Dendritic cell treated with granulocyte-macrophage colony-stimulating factor and Interleukin-4, amounts not matched to agents 40 ng/mL and 50 ng/mL, for 4 days (primary cell): Measurements from ENCODE around the gene LRP6.
"Not testable (repeated sequence)": the region's sequence is repeated elsewhere in the genome, so short reads cannot be mapped to it uniquely, and the experiment has no call there.

Source experiments
- H3K27ac Mint-ChIP-seq: one replicate; pipeline ENCODE4 v1.8.0; 2022; ENCODE audit warnings: mild to moderate bottlenecking, mixed read lengths
- H3K27me3 Mint-ChIP-seq: one replicate; pipeline ENCODE4 v1.8.0; 2022; ENCODE audit warnings: mild to moderate bottlenecking, mixed read lengths
- H3K36me3 Mint-ChIP-seq: one replicate; pipeline ENCODE4 v1.8.0; 2022; ENCODE audit warnings: low read depth, mixed read lengths
- H3K4me1 Mint-ChIP-seq: one replicate; pipeline ENCODE4 v1.8.0; 2022; ENCODE audit warnings: low read depth, mixed read lengths
- H3K4me3 Mint-ChIP-seq: one replicate; pipeline ENCODE4 v1.8.0; 2022; ENCODE audit warnings: mild to moderate bottlenecking, moderate library complexity, mixed read lengths
- H3K9me3 Mint-ChIP-seq: one replicate; pipeline ENCODE4 v1.8.0; 2022; ENCODE audit warnings: mixed read lengths
- intact Hi-C: fragments of 100-400 bp; cut with micrococcal nuclease; formaldehyde crosslinking; loops from one replicate; pipeline ENCODE4 v1.15.0; 2022

LRP6 gene

GRCh38 chr12:12266873-12267741, at the start of gene LRP6:
Gene LRP6 (minus strand): TSS chr12:12267044. CDS start chr12:12266735, 309 bp downstream.
- Mint-ChIP-seq H3K27me3 (peaks cover 73% of the 10 kb centered on the region), H3K4me1 (peaks cover 20% of the 10 kb centered on the region), H3K4me3 (peak within 1 kb of the TSS; percentile 82), H3K27ac (peak within 1 kb of the TSS; percentile 65), H3K9me3 (no peaks in the 10 kb centered on the region), H3K36me3 (peaks cover 5% of the 10 kb centered on the region)
- intact Hi-C loops = no loop called here

DNA sequence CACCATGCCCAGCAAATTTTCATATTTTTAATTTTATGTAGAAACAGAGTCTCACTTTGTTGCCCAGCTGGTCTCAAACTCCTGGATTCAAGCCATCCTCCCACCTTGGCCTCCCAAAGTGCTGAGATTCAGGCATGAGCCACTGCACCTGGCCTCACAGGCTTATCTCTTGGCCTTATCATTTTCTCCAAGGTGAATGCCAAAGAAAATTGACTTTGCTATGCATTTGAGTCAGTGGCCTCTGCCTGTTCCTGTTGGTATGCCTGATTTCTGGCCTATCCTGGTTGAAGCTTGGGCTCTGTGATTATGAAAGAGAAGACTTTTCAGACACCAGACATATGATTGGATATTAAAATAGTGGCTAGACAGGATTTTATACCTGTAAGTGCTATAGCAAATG, 49.0 kb upstream of the LRP6 start:
- H3K4me3 Mint-ChIP-seq = no peak overlapping the region
- H3K27ac Mint-ChIP-seq = no peak overlapping the region
- no peaks in the 10 kb centered on the region for H3K36me3 Mint-ChIP-seq
- H3K9me3 Mint-ChIP-seq = no peaks in the 10 kb centered on the region
- intact Hi-C loops = no loop called here
- no peaks in the 10 kb centered on the region for H3K4me1 Mint-ChIP-seq
- no peaks in the 10 kb centered on the region for H3K27me3 Mint-ChIP-seq

- H3K4me3 Mint-ChIP-seq, H3K9me3 Mint-ChIP-seq, H3K36me3 Mint-ChIP-seq, H3K27me3 Mint-ChIP-seq, intact Hi-C loops, H3K27ac Mint-ChIP-seq, H3K4me1 Mint-ChIP-seq: not testable (repeated sequence)
Observed at GRCh38 chr12:12310695-12311094, 43.9 kb upstream of the LRP6 start.

DNA sequence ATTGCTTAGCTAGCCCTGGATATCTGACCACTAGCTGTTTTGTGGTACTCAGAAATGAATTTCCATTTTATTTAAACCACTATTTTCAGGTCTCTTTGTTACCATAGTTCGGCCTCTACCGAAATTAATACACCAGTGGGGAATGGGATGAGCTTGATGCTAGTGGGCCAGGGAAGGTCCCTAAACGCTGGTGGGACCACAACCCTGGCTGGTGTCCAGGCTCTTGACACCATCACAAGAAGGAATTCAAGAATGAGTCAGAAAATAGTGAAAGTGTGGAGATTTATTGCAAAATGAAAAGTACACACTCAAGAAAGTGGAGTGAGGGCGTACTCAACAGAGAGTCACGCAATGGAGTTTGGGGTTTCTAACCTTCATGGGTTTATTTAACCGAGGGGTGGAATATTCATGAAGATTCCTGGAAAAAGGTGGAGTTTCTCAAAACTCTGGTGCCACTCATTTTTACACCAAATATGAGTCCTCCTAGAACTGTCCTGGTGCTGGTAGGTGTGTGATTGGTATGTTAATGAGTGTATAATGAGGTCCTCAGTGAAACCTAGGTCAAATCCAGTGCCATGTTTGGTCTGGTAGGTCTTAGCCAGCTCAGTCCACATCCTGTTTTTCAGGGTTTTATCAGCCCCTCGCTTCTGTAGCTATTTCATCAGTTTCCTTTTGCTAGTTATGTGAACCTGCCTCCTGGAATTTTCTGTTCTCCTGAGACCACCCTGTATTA, 38.9 kb upstream of the LRP6 start:
- no peaks in the 10 kb centered on the region for H3K36me3 Mint-ChIP-seq
- intact Hi-C loops = no loop called here
- no peaks in the 10 kb centered on the region for H3K4me1 Mint-ChIP-seq

DNA sequence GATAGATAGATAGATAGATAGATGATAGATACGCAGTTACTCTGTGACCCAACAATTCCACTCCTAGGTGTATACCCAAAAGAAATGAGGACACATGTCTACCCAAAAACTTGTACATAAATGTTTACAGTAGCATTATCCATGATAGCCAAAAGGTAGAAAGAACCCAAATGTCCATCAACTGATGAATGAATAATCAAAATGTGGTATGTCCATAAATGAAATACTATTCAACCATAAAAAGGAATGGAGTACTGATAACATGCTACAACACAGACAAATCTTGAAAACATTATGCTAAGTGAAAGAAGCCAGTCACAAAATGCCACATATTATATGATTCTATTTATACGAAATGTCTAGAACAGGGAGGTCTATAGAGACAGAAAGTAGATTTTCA, 36.1 kb upstream of the LRP6 start:
- intact Hi-C loops = no loop called here
- Mint-ChIP-seq H3K36me3 (no peaks in the 10 kb centered on the region), H3K27ac (no peak overlapping the region), H3K4me3 (no peak overlapping the region), H3K4me1 (no peaks in the 10 kb centered on the region), H3K9me3 (no peaks in the 10 kb centered on the region), H3K27me3 (peaks cover 3% of the 10 kb centered on the region)

More for the DNA sequence above, 38.9 kb upstream of the LRP6 start:
- Mint-ChIP-seq H3K9me3 (no peaks in the 10 kb centered on the region), H3K27me3 (peaks cover 3% of the 10 kb centered on the region), H3K27ac (no peak overlapping the region), H3K4me3 (no peak overlapping the region)

DNA sequence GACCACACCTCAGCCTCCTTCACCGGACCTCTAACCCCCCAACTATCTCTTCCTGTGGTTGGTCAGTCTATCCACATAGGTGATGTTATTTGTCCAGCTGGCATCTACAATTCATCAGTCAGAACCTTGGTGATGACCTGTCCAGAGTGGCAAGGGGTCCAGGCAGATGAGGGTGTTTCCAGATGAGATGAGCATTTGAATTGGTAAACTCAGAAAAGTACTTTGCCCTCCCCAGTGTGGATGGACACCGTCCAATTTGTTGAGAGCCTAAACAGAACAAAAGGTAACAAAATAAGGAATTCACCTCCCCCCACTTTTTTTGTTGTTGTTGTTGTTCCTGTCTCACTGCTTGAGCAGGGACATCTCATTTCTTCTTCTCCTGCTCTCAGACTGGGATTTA, 34.3 kb upstream of the LRP6 start:
- H3K27me3 Mint-ChIP-seq = peaks cover 2% of the 10 kb centered on the region
- H3K4me3 Mint-ChIP-seq = no peak overlapping the region
- no peaks in the 10 kb centered on the region for H3K36me3 Mint-ChIP-seq
- H3K27ac Mint-ChIP-seq = no peak overlapping the region
- H3K4me1 Mint-ChIP-seq = no peaks in the 10 kb centered on the region
- H3K9me3 Mint-ChIP-seq = no peaks in the 10 kb centered on the region
- intact Hi-C loops = no loop called here

GRCh38 chr12:12297201-12297830, 30.5 kb upstream of the LRP6 start:
- peaks cover 6% of the 10 kb centered on the region for H3K27me3 Mint-ChIP-seq
- intact Hi-C loops = no loop called here
- no peak overlapping the region for H3K27ac Mint-ChIP-seq
- H3K9me3 Mint-ChIP-seq = no peaks in the 10 kb centered on the region
- H3K4me3 Mint-ChIP-seq = no peak overlapping the region
- H3K4me1 Mint-ChIP-seq = no peaks in the 10 kb centered on the region
- no peaks in the 10 kb centered on the region for H3K36me3 Mint-ChIP-seq

DNA sequence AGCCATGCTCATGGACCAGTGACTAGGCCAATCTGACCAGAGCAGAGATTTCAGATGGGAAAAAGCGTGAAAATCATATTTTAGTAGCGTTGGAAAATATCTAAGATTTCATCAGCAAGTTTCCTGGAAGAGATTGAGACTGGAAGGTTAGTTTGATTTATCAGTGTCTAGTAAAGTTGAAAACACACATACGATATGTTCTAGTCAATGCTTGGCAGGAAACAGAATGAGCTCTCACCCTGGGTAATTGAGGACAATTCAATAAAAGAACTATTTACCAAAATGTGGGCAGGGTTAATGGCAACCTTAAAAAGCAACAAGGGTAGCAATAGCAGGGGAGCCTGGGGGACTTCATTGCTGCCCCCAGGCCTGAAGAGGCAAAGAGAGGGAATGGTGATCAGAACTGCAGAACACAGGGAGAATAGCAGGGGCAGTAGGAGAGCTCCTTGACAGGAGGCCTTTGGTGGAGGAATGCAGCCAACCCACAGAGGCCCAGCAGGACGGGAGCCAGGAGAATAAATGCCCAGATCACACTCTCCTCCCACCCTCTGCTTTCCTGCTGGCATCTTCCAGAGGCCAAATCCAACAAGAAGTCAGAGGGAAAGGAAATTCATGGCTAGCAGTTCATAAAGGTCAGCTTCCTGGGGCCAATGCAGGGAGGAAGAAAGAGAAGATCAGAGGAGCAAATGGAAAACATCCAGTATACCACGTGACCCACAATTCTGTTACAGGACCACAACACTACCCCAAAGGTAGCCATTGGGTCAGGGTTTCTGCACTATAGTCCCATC, 27.6 kb upstream of the LRP6 start:
- Mint-ChIP-seq H3K4me3 (no peak overlapping the region), H3K4me1 (no peaks in the 10 kb centered on the region), H3K27ac (no peak overlapping the region), H3K36me3 (no peaks in the 10 kb centered on the region), H3K9me3 (no peaks in the 10 kb centered on the region), H3K27me3 (peaks cover 10% of the 10 kb centered on the region)
- intact Hi-C loops = no loop called here

DNA sequence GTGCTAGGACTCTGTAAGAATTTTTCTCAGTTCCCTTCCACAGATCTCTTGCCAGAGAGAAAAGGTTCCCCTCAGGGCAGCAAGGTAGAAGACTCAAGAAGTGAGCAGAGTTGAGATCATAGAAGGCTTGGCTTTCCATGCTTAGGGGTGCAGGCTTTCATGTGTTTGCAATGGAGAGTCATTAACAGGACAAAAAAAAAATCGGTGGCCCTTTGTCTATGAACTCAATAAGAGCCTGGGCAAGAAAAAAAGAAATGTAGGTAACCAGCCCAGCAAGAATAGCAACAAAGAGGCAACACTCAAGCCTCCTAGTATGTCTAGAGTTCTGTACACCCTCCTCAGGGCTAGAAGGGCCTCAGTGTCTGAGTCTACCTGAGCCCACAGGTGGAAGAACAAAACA, 23.4 kb upstream of the LRP6 start:
- Mint-ChIP-seq H3K27me3 (peaks cover 9% of the 10 kb centered on the region), H3K4me1 (no peaks in the 10 kb centered on the region), H3K27ac (no peak overlapping the region), H3K4me3 (no peak overlapping the region), H3K9me3 (no peaks in the 10 kb centered on the region), H3K36me3 (no peaks in the 10 kb centered on the region)
- intact Hi-C loops = no loop called here

DNA sequence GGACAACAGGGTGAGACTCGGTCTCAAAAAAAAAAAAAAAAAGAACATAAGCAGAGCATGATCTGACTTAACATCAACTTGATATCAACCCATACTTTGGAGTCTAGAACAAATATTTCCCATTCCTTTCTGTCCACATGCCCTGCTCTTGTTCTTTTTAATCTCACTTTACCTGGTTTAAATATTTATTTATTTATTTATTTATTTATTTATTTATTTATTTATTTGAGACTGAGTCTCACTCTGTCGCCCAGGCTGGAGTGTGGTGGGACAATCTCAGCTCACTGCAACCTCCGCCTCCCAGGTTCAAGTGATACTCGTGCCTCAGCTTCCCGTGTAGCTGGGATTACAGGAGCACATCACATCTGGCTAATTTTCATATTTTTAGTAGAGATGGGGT, 19.6 kb upstream of the LRP6 start:
- Mint-ChIP-seq H3K27me3 (peaks cover 19% of the 10 kb centered on the region), H3K27ac (no peak overlapping the region), H3K4me1 (no peaks in the 10 kb centered on the region), H3K36me3 (no peaks in the 10 kb centered on the region), H3K4me3 (no peak overlapping the region), H3K9me3 (no peaks in the 10 kb centered on the region)
- intact Hi-C loops = no loop called here

DNA sequence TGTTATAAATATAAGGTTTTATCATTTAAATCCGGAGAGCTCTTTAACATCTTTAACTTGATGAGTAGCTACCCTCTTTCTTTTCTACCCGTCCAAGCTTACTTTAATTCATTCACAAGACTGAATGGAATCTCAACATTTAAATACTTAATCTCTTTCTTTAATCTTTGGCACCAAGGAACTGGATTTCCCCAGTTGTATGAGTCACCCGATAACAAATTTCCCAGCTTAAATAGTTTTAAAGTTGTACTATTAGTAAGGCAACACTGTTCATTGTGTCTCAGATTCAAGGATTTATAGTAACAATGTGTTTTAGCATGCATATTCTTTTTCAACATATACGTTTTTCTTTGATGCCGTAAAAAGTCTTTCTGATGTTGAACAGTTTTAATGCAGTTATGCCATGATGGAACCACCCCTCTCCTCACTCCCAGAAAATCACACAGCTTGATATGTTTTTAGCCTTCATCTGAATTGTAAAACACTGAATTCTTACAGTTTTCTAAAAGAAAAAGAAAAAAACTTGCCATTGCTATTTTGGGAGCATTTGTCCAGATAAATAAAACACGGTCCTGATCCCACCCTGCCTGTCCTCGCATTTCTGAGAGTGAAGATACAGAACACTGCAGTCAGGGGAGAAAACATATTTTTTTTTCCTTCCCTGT, 16.0 kb upstream of the LRP6 start:
- Mint-ChIP-seq H3K27ac (no peak overlapping the region), H3K36me3 (no peaks in the 10 kb centered on the region), H3K27me3 (peaks cover 15% of the 10 kb centered on the region), H3K4me1 (no peaks in the 10 kb centered on the region), H3K4me3 (no peak overlapping the region), H3K9me3 (no peaks in the 10 kb centered on the region)
- intact Hi-C loops = no loop called here

DNA sequence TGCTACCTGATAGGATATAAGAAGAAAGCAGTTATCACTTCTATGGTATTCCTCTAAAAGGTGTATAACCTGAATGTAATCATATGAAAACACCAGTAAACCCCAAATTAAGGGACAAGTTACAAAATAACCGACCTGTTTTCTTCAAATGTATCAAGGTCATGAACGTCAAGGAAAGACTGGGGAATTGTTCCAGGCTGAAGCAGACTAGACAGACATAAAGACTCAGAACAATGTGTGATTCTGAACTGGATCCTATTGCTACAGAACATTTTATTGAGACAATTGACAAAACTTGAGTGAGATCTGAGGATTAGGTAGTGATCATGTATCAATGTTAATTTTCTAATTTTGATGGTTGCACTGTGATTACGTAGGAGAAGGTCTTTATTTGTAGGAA, 15.4 kb upstream of the LRP6 start:
- Mint-ChIP-seq H3K9me3 (no peaks in the 10 kb centered on the region), H3K4me1 (no peaks in the 10 kb centered on the region), H3K36me3 (no peaks in the 10 kb centered on the region), H3K4me3 (no peak overlapping the region), H3K27me3 (peaks cover 15% of the 10 kb centered on the region), H3K27ac (no peak overlapping the region)
- intact Hi-C loops = no loop called here

DNA sequence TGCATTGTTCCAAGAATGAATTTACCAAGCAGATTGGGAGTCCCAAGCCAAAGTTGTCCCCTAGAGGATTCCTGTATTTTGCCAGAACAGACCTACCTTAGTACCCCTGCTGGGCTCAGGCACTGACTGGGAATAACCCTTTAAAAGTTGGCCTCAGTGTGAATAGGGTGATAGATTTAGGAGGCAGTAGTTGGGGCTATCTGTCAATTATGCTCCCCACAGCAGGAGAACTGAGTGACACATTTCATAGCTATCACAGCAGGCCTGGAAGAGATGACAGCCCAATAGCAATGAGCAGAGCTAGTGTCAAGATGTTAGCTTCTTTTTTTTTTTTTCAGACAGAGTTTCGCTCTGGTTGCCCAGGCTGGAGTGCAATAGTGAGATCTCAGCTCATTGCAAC, 14.3 kb upstream of the LRP6 start:
- Mint-ChIP-seq H3K4me3 (no peak overlapping the region), H3K27me3 (peaks cover 15% of the 10 kb centered on the region), H3K9me3 (peaks cover 1% of the 10 kb centered on the region)

More for the DNA sequence above, 14.3 kb upstream of the LRP6 start:
- no peak overlapping the region for H3K27ac Mint-ChIP-seq
- intact Hi-C loops = no loop called here
- no peaks in the 10 kb centered on the region for H3K4me1 Mint-ChIP-seq
- H3K36me3 Mint-ChIP-seq = no peaks in the 10 kb centered on the region
